HepG2 (cell line): ENCODE results near the gene ZNRF3. TPM values are rescaled to one million over a fixed set of nuclear protein-coding genes. Genes with fewer than 3 reads are reported as not detected.
A peak's percentile ranks its signal among the peaks of the same experiment; 100 is the strongest.

Experiments used
- HBP1 ChIP-seq: IDR thresholded peaks from 2 replicates; pipeline ENCODE4 v1.6.1; 2016; ENCODE audit warnings: low read depth, control low read depth
- HNRNPL ChIP-seq: fragments of 200-400 bp; formaldehyde crosslinking; IDR thresholded peaks from 2 replicates; pipeline ENCODE4 v1.6.1; 2017; ENCODE audit warnings: mild to moderate bottlenecking, low read depth, low read length
- KDM1A ChIP-seq: IDR thresholded peaks from 2 replicates; pipeline ENCODE4 v1.6.1; 2016; ENCODE audit warnings: missing compliant biosample characterization
- NFE2L1 ChIP-seq: sonication (generic); formaldehyde crosslinking; IDR thresholded peaks from 2 replicates; pipeline ENCODE4 v1.4.0; 2020; ENCODE audit warnings: missing genetic modification reagents, mild to moderate bottlenecking, borderline replicate concordance
- RARG ChIP-seq: sonication (generic); formaldehyde crosslinking; IDR thresholded peaks from 2 replicates; pipeline ENCODE4 v1.4.0; 2020; ENCODE audit warnings: low read depth, mild to moderate bottlenecking, missing genetic modification reagents
- SRF ChIP-seq: IDR thresholded peaks from 2 replicates; pipeline ENCODE4 v1.6.1; 2011; ENCODE audit warnings: mild to moderate bottlenecking, low read depth, low read length, moderate library complexity
- TBX3 ChIP-seq: fragments of 450-650 bp; IDR thresholded peaks from 2 replicates; pipeline ENCODE4 v1.6.1; 2017; ENCODE audit warnings: antibody characterized with exemption, mild to moderate bottlenecking, inconsistent platforms, borderline replicate concordance
- TCF12 ChIP-seq, 2 experiments: fragments of 450-650 bp in 1 of 2; sonication (generic) in 1 of 2; formaldehyde crosslinking in 1 of 2; IDR thresholded peaks; 2 replicates each; pipeline versions ENCODE4 v1.6.1 to v1.8.0; 2017 to 2022; ENCODE audit warnings: antibody characterized with exemption in 1 of 2, mild to moderate bottlenecking in 1 of 2, missing genetic modification reagents in 1 of 2, moderate library complexity in 1 of 2
- ZBTB49 ChIP-seq: sonication (generic); formaldehyde crosslinking; IDR thresholded peaks from 2 replicates; pipeline ENCODE4 v1.4.0; 2020; ENCODE audit warnings: missing genetic modification reagents, borderline replicate concordance
- ZMAT5 ChIP-seq: sonication (generic); formaldehyde crosslinking; IDR thresholded peaks from 2 replicates; pipeline ENCODE4 v1.5.0; 2020; ENCODE audit warnings: mild to moderate bottlenecking, low read depth, missing genetic modification reagents, borderline replicate concordance
- ZNF292 ChIP-seq: sonication (generic); formaldehyde crosslinking; IDR thresholded peaks from 2 replicates; pipeline ENCODE4 v1.8.1; 2022; ENCODE audit warnings: mild to moderate bottlenecking, low read depth, missing genetic modification reagents, borderline replicate concordance
- ZNF33A ChIP-seq: sonication (generic); formaldehyde crosslinking; IDR thresholded peaks from 2 replicates; pipeline ENCODE4 v1.5.1; 2020; ENCODE audit warnings: missing genetic modification reagents, mild to moderate bottlenecking, moderate library complexity, borderline replicate concordance
- ZNF513 ChIP-seq: sonication (generic); formaldehyde crosslinking; conservative IDR thresholded peaks from 2 replicates; pipeline ENCODE4 v1.5.0; 2020; ENCODE audit warnings: missing genetic modification reagents
- ZNF556 ChIP-seq: sonication (generic); formaldehyde crosslinking; IDR thresholded peaks from 2 replicates; pipeline ENCODE4 v1.4.0; 2020; ENCODE audit warnings: mild to moderate bottlenecking, missing genetic modification reagents, borderline replicate concordance
- ZNF570 ChIP-seq: sonication (generic); formaldehyde crosslinking; IDR thresholded peaks from 2 replicates; pipeline ENCODE4 v1.4.0; 2020; ENCODE audit warnings: mild to moderate bottlenecking, missing genetic modification reagents, borderline replicate concordance
- ZSCAN29 ChIP-seq: sonication (generic); formaldehyde crosslinking; conservative IDR thresholded peaks from 2 replicates; pipeline ENCODE4 v1.4.0; 2020; ENCODE audit warnings: mild to moderate bottlenecking, missing genetic modification reagents
- ZSCAN31 ChIP-seq: sonication (generic); formaldehyde crosslinking; IDR thresholded peaks from 2 replicates; pipeline ENCODE4 v1.5.0; 2020; ENCODE audit warnings: low read depth, mild to moderate bottlenecking, missing genetic modification reagents
- polyA plus RNA-seq, 8 experiments: library from polyadenylated mRNA; depleted of rRNA in 3 of 8; stranded (reverse) in 7 of 8; unstranded in 1 of 8; fragments of >200 nt; fragmentation: Illumina TruSeq in 4 of 8; extraction: Trizol in 4 of 8; gene quantifications; 2 replicates each; pipeline versions ENCODE4 v1.2.1 to v1.2.3, GENCODE V29; 2011 to 2016; ENCODE audit warnings: low read depth in 4 of 8, missing spikeins in 1 of 8, mixed read lengths in 1 of 8; ENCODE audit not compliant: insufficient read depth in 1 of 8
- total RNA-seq, 5 experiments: library from RNA; depleted of rRNA; stranded (reverse); fragments of >200 nt; fragmentation: Illumina TruSeq; extraction: Trizol; gene quantifications; 2 replicates each; pipeline ENCODE4 v1.2.3, GENCODE V29; 2016; ENCODE audit warnings: low read depth in 1 of 5
- TF ChIP-seq, protein P1 (sequence below): sonication (generic); formaldehyde crosslinking; IDR thresholded peaks from 2 replicates; pipeline ENCODE4 v1.4.0; 2020; ENCODE audit warnings: mild to moderate bottlenecking, missing genetic modification reagents
- TF ChIP-seq, protein P2 (sequence below): sonication (generic); formaldehyde crosslinking; IDR thresholded peaks from 2 replicates; pipeline ENCODE4 v1.8.1; 2023; ENCODE audit warnings: mild to moderate bottlenecking, missing genetic modification reagents

ZNRF3 gene
- total and polyA plus RNA-seq, 2 of the 13 experiments (the other 11 are each of a cell fraction or from before 2014, with no cell fraction given) = 20.3 to 36.7 TPM

- TF ChIP-seq HBP1 (no peak), ZNF556 (CRISPR knock-in tag) (no peak), RARG (CRISPR knock-in tag) (no peak), TCF12 (IDR thresholded peaks at IDR 0.05) (no peak), TCF12 (CRISPR knock-in tag; IDR thresholded peaks at IDR 0.05) (no peak), ZSCAN31 (CRISPR knock-in tag) (0 out of 2 replicates have a peak, but pooled peaks have one; percentile 35), ZNF570 (no peak), ZNF513 (CRISPR knock-in tag) (no peak), ZNF292 (CRISPR knock-in tag) (peak; percentile 80; the same call in 1 of the 2 replicates), KDM1A (CRISPR knock-in tag) (no peak), ZMAT5 (CRISPR knock-in tag) (no peak), HNRNPL (no peak), ZBTB49 (CRISPR knock-in tag) (no peak), ZNF33A (no peak), SRF (no peak), NFE2L1 (CRISPR knock-in tag) (no peak), ZSCAN29 (peak; percentile 79; the same call in 1 of the 2 replicates), TBX3 (peak; percentile 58; the same call in 1 of the 2 replicates)
- TF ChIP-seq, protein P1, sequence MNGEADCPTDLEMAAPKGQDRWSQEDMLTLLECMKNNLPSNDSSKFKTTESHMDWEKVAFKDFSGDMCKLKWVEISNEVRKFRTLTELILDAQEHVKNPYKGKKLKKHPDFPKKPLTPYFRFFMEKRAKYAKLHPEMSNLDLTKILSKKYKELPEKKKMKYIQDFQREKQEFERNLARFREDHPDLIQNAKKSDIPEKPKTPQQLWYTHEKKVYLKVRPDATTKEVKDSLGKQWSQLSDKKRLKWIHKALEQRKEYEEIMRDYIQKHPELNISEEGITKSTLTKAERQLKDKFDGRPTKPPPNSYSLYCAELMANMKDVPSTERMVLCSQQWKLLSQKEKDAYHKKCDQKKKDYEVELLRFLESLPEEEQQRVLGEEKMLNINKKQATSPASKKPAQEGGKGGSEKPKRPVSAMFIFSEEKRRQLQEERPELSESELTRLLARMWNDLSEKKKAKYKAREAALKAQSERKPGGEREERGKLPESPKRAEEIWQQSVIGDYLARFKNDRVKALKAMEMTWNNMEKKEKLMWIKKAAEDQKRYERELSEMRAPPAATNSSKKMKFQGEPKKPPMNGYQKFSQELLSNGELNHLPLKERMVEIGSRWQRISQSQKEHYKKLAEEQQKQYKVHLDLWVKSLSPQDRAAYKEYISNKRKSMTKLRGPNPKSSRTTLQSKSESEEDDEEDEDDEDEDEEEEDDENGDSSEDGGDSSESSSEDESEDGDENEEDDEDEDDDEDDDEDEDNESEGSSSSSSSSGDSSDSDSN (CRISPR knock-in tag) = no peak
- TF ChIP-seq, protein P2, sequence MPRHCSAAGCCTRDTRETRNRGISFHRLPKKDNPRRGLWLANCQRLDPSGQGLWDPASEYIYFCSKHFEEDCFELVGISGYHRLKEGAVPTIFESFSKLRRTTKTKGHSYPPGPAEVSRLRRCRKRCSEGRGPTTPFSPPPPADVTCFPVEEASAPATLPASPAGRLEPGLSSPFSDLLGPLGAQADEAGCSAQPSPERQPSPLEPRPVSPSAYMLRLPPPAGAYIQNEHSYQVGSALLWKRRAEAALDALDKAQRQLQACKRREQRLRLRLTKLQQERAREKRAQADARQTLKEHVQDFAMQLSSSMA (CRISPR knock-in tag) = no peak
Measured at GRCh38 chr22:28981818-28982499, 98.6 kb downstream of the ZNRF3 start (continued).
